Activated CD4-positive, alpha-beta T cell treated with anti-CD3 and anti-CD28 coated beads, Interleukin-2, amount 50 U/mL, for 48 hours (primary cell): ENCODE results near the gene LIN52.
"Not testable (repeated sequence)": the region's sequence is repeated elsewhere in the genome, so short reads cannot be mapped to it uniquely, and the experiment has no call there.

Experiments used
- DNase-seq, 2 experiments: peaks; one replicate each; pipeline ENCODE4 v3.0.0-alpha.2; 2020

The LIN52 gene

GRCh38 chr14:74111395-74112216 is 26.9 kb downstream of the LIN52 start:
- DNase-seq: not testable (repeated sequence)

GRCh38 chr14:74125487-74125886 is 40.7 kb downstream of the LIN52 start:
- not testable (repeated sequence) for DNase-seq

DNA sequence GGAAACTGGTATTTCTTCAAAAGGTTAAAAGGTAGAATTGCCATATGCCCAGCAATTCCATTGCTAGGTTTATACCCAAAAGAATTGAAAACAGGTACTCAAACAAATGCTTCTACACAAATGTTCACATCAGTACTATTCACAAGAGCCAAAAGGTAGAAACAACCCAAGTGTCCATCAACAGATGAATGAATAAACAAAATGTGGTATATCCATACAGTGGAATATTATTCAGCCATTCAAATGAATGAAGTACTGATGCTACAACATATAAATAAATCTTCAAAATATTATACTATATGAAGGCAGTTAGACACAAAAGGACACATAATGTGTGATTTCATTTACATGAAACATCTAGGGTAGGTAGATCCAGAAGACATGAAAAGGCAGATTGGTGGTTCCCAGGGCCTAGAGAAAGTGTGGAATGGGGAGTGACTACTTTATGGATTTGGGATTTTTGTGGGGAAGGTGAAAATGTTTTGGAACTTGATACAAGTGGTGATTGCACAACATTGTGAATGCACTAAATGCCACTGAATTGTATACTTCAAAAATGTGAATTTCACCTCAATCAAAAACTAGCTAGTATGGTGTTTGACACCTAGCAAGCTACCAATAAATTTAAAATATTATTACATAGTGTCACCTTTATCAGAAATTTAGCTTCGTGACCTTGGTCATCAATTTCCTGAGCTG is 41.7 kb downstream of the LIN52 start:
- no peak for DNase-seq

GRCh38 chr14:74127634-74128033 is 42.9 kb downstream of the LIN52 start:
- no peak for DNase-seq

DNA sequence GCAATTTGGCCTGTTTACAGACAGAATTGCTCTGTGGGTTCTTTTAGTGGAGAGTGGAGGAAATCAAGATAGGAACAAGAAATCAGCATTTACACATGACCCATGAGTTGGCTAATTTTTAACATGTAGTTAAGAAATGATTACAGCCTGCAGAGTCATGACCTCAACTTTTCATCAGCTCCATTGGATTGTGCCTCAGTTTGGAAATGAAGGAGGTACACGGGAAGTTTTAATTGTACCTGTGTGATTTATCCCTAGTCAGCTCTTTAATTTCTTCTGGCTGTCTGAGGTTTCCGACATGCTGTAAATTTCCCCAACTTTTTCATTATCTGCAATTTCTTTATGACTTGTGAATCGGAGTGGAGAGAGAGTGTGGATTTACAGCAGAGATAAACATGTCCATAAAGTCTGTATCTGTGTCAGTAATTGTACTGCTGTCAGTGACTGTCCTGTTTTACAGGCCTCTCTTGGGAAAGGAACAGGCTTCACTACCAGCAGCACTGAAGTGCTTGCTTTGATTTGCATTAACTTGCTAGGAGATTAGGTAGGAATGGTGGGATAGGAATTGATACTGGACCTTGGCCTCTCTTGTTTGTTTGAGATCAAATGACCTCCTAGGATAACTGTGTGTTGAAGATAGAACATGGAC is 49.2 kb downstream of the LIN52 start:
- no peak for DNase-seq

GRCh38 chr14:74134484-74134883 is 49.7 kb downstream of the LIN52 start:
- no peak for DNase-seq

DNA sequence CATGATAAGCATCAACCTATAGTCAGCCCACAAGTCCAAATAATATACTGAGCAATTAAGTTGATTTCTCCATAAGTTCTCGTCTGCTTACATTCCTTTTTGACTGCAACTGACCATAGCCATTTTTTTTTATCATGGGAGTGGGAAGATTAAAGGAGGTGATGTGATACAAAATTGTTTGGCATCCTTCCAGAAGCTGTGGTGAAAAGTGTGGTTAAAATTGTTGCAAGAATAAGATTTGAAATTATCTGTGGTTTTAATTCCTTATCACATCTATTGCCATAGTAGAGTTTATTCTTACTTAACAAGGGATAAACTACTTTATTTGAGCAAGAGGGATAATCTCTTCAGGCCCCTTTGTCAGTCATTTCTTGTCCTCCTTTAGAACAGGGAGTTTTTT is 50.7 kb downstream of the LIN52 start:
- DNase-seq: no peak

DNA sequence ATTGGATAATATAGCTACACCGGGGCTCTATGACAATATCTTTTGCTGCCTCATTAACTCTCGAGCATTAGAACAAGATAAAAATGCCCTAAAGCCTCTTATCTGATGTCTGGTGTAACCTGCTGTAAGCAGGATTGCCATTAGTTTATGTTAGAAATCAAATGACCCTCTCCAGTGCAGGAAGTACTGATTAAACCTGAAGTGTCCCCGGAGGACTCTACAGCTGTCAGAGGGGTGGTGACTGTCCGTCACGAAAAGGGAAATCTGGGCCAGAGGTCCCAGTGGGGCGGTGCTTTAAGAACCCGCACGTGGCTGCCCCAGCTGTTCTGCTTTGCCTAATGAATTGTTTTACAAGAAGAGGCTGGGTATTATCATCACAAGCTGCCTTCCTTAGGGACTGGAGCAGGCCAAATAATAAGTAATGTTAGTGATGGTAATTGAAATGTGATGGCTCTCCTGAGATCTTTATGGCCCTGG is 55.7 kb downstream of the LIN52 start:
- DNase-seq: no peak

DNA sequence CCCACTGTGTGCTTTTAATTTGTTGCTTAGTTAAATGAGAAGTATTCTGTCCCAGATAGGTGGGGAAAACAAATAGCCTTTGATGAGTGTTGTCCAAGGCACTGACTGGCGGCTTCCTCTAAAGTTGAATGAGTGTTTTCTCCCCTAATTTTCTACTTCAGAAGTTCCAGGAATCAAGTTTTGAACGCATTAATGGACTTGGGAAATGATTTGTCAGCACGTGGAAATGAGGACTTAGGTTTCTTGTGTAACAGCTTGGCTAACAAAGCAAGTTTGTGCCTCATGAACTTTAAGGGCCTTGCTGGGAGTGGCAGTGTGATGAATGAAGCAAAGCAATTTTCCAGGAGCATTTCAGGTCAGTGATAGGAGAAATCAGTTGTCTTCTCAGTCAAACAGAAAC is 56.9 kb downstream of the LIN52 start:
- no peak for DNase-seq

GRCh38 chr14:74142523-74142922 is 57.8 kb downstream of the LIN52 start:
- no peak for DNase-seq

DNA sequence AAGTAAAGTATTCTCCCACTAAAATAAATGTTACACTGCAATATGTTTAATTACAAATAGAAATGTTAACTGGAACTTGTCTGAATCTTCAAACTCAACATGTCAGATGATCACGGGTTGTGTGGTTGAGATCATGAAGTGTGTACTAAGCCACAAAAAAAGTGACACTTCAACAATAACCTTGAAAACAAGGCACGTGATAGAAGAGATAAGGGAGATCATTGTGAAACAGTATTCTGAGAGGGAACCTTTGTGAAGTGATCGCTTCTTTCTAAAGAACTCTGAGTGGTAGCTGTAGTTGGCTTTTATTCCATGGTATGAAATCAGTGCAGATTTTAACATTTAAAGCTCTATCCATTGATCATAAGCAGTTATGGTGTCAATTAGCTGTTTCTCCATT is 60.0 kb downstream of the LIN52 start:
- no peak for DNase-seq

DNA sequence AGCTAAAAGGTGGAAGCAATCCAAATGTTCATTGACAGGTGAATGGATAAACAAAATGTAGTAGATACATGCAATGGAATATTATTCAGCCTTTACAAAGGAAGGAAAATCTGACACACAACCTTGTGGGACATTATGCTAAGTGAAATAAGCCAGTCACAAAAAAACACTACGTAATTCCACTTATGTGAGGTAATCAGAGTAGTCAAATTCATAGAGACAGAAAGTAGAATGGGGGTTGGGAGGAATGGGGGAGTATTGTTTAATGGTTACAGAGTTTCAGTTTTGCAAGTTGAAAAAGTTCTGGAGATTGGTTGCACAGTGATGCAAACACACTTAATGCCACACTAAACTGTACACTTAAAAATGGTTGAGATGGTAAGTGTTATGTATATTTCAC is 62.8 kb downstream of the LIN52 start:
- DNase-seq: no peak

- no peak for DNase-seq
Observed at GRCh38 chr14:74148705-74149104, 63.9 kb downstream of the LIN52 start.

DNA sequence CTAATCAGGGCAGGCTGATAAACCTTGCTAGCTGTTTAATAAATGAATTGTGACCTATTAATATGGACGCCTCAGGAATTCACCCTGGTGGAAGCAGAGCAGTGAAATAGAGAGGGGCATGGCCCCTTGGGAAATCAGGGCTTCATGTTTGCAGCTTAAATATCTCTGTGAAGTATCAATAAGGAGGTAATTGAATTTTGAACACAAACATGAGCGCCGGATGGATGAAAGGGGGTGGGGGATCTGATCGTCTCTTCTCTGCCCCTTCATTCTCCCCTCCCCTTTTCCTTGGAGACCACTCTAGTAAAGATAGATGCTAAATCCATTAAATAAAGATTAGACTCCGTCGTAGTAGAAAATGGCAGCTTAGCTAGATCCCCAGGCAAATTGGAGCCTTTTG is 70.5 kb downstream of the LIN52 start:
- DNase-seq: no peak

- no peak for DNase-seq
Observed at GRCh38 chr14:74155749-74156148, 71.0 kb downstream of the LIN52 start.

DNA sequence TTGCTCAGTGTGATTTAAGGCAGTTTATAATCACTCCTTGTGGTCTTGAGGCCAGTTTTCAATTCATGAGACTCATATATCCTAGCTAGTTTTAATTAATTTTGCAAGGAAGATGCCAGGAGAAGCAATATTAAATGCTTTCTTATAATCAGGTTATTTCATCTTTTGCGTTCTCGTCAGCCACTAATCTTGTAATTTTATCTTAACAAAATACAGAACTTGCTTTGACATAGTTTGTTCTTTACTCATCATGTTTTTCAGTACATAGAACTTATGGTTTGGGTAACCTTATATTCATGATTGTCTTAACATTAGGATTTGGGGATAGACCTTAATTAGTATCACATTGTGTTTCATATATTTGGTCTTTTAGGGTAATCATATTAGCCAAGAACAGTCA is 76.0 kb downstream of the LIN52 start:
- no peak for DNase-seq

DNA sequence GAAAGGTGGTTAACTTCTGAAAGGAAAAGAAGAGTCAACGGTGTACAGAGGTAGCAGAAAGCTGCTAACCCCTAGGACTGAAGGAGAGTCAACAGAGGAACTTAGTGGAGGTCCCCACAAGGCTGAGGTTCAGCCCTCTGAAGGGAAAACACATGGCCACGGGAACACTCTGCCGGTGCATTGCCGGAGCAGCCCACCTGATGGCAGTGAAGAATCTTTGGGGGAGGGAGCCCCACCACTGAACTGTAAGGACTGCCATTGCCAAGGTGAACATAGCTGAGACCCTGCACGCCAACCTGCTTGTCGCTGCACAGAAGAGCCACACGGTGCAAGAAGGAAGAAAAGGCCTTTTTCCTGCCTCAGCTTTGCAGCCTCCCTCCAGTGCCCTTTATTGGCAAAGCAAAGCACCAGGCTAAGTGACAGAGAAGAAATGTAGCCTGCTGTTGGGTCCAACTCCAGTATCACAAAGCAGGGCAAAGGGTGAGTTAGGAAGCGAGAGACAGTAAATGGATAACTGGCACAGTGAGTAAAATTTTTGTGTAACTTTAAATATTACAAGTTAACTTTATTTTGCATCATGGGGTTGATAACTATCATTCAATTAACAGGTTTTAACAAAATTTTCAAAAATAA is 76.9 kb downstream of the LIN52 start:
- DNase-seq: no peak

GRCh38 chr14:74169906-74170305 is 85.2 kb downstream of the LIN52 start:
- DNase-seq: no peak

DNA sequence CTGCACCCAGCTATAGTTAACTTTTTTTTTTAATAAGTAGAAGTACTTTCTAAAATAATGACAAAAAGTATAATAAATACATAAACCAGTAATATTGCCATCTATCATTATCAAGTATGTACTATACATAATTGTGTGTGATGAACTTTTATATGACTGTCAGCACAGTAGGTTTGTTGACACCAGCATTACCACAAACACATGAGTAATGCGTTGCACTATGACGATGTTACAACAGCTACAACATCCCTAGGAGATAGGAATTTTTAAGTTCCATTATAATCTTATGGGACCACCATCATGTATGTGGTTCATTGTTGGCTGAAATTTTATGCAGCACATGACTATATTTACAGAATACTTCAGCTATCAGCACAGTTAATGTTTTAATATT is 91.6 kb downstream of the LIN52 start:
- no peak for DNase-seq

- no peak for DNase-seq
Observed at GRCh38 chr14:74179856-74180255, 95.1 kb downstream of the LIN52 start.

DNA sequence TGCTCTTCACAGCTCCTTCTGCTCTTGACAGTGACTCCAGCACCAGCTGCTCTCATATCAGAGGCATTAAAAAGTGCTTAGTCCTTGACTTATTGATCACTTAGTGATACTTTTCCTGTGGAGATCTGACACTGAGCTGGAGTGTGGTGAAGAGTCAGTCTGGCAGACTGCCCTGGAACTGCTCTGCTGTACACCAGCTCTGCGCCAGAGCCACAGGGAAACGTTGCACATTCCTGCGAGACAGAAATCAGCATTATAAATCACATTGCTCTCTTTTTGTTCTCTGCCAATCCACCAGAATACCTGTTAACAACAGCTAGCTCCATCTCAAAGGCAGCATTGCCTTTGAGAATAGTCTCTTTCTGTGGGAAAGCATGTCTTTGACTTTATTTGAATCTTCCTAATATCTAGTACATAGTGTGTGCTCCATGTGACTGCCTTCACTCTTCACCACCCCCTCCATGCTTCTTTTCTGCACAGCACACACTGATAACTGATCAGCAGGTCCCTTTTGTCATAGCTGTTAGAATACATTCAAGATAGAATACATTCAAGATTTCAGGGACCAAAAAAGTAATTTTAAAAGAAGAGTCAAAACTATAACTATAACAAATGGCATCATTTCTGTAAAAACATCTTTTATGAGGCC is 106.3 kb downstream of the LIN52 start:
- no peak for DNase-seq

DNA sequence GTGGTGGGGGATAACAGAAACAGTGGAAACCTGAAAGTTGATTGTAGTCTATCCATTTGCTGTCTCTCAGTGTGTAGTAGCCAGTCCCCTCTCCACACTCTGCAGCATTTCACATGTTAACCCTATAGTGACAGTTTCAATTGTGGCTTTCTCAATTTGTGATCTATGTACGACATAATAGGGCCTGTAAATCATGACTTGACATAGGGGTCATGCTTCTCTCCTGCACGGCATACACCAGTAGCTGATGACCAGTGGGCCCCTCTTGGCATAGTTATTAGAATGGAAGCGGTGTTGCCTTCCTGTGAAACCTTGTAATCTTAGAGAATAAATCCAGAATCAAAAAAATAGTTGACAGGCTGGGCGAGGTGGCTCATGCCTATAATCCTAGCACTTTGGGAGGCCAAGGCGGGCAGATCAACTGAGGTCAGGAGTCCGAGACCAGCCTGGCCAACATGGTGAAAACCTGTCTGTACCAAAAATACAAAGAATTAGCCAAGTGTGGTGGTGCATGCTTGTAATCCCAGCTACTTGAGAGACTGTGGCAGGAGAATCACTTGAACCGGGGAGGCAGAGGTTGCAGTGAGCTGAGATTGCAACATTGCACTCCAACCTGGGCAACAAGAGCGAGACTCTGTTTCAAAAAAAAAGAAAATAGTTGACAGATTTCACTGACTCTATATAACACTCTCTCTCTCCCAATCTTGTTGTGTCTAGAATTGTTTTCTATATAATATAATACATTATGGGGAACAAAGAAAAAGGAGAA is 109.9 kb downstream of the LIN52 start:
- no peak for DNase-seq
